Hepatocyte (in vitro differentiated cells): Measurements from ENCODE around the gene SLC9A8.

Experiments
- EZH2 ChIP-seq: fragments of 200-600 bp; sonication (generic); IDR thresholded peaks from 2 replicates; pipeline ENCODE4 v1.6.1; 2016; ENCODE audit warnings: antibody characterized with exemption, mild to moderate bottlenecking, borderline replicate concordance
- EZH2phosphoT487 ChIP-seq: fragments of 200-600 bp; sonication (generic); IDR thresholded peaks from one replicate; pipeline ENCODE4 v1.6.1; 2018; ENCODE audit warnings: antibody characterized with exemption, mild to moderate bottlenecking, low read depth, moderate library complexity; ENCODE audit not compliant: unreplicated experiment, severe bottlenecking
- TF ChIP-seq, protein P1 (sequence below): fragments of 200-600 bp; sonication (generic); IDR thresholded peaks from 2 replicates; pipeline ENCODE4 v1.5.1; 2016; ENCODE audit warnings: antibody characterized with exemption, mild to moderate bottlenecking; ENCODE audit not compliant: poor library complexity

DNA sequence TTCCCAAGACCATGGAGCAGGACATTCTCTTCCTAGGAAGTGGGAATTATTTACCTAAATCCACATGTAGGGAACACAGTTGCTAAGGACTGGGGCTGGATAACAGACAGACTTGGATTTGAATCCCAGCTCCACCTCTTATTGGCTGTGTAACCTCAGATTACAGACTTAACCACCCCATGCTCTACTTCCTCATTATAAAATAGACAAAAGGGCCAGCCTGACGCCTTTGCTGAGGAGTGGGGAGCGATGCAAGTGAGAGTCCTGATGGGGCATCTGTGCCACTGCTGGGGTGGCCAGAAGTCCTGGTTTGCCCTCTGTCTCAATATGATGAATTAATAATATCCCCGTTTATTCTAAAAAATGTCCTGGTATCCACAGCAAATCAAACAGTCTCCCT is 55.9 kb downstream of the SLC9A8 start:
- TF ChIP-seq, protein P1, sequence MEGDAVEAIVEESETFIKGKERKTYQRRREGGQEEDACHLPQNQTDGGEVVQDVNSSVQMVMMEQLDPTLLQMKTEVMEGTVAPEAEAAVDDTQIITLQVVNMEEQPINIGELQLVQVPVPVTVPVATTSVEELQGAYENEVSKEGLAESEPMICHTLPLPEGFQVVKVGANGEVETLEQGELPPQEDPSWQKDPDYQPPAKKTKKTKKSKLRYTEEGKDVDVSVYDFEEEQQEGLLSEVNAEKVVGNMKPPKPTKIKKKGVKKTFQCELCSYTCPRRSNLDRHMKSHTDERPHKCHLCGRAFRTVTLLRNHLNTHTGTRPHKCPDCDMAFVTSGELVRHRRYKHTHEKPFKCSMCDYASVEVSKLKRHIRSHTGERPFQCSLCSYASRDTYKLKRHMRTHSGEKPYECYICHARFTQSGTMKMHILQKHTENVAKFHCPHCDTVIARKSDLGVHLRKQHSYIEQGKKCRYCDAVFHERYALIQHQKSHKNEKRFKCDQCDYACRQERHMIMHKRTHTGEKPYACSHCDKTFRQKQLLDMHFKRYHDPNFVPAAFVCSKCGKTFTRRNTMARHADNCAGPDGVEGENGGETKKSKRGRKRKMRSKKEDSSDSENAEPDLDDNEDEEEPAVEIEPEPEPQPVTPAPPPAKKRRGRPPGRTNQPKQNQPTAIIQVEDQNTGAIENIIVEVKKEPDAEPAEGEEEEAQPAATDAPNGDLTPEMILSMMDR = no peak
- TF ChIP-seq EZH2 (no peak), EZH2phosphoT487 (no peak)
